ENCODE data around the gene GALK1.

GRCh38 chr17:75779250-75779986, 14.4 kb upstream of the GALK1 start:
- peak; percentile 100 for TF ChIP-seq POLR2AphosphoS5 (IDR thresholded peaks at IDR 0.05; ENCODE audit: borderline replicate concordance, low read depth, low read length)
- TF ChIP-seq EZH2 (IDR thresholded peaks at IDR 0.05): no peak
- peak; percentile 78 for TF ChIP-seq FOXP2 (optimal IDR thresholded peaks at IDR 0.05; ENCODE audit: control extremely low read depth, extremely low read length, insufficient read depth)

All from SK-N-MC (cell line).